Adrenal gland (tissue), 12 donors: Measurements from ENCODE around the gene CDKL2. TPM values are rescaled to one million over a fixed set of nuclear protein-coding genes. Genes with fewer than 3 reads are reported as not detected.
A peak's percentile ranks its signal among the peaks of the same experiment; 100 is the strongest.
"Not testable (repeated sequence)": the region's sequence is repeated elsewhere in the genome, so short reads cannot be mapped to it uniquely, and the experiment has no call there.

Experiments used
- DNase-seq, 7 donors: peaks; one replicate each; pipeline ENCODE4 v3.0.0-alpha.2; 2019 to 2020
- H3K27ac ChIP-seq, 5 donors: fragments of 200-600 bp; sonication (generic) in 4 of 5; 1 replicate in 3 of 5; 2 replicates in 2 of 5; pipeline versions ENCODE4 v1.5.1 to v1.8.0; 2016 to 2020; ENCODE audit warnings: mild to moderate bottlenecking in 1 of 5
- H3K27me3 ChIP-seq: fragments of 200-600 bp; 2 replicates; pipeline ENCODE4 v1.8.0; 2021
- H3K36me3 ChIP-seq, 2 donors: fragments of 200-600 bp; replicated peaks in 1 of 2; 1 replicate in 1 of 2; 2 replicates in 1 of 2; pipeline versions ENCODE4 v1.5.1 to v1.8.0; 2018 to 2022
- H3K4me1 ChIP-seq, 2 donors: fragments of 200-600 bp; replicated peaks in 1 of 2; 1 replicate in 1 of 2; 2 replicates in 1 of 2; pipeline versions ENCODE4 v1.5.1 to v1.8.0; 2018 to 2021
- H3K4me3 ChIP-seq, 4 donors: fragments of 200-600 bp; sonication (generic) in 3 of 4; one replicate each; pipeline ENCODE4 v1.5.1; 2016 to 2018
- H3K9me3 ChIP-seq, 3 donors: fragments of 200-600 bp; sonication (generic) in 1 of 3; replicated peaks in 1 of 3; 1 replicate in 2 of 3; 2 replicates in 1 of 3; pipeline versions ENCODE4 v1.5.1 to v1.8.0; 2016 to 2021
- CTCF ChIP-seq, 6 experiments: fragments of 450-650 bp in 4 of 6; fragments of 200-600 bp in 2 of 6; sonication (generic) in 1 of 6; IDR thresholded peaks; 1 replicate in 5 of 6; 2 replicates in 1 of 6; pipeline versions ENCODE4 v1.5.1 to v1.8.0; 2016 to 2021; ENCODE audit warnings: antibody characterized with exemption in 6 of 6, mild to moderate bottlenecking in 2 of 6, moderate library complexity in 1 of 6
- POLR2A ChIP-seq, 2 donors: fragments of 450-650 bp; IDR thresholded peaks; one replicate each; pipeline ENCODE4 v1.6.1; 2017; ENCODE audit warnings: antibody characterized with exemption in 2 of 2, mild to moderate bottlenecking in 2 of 2, moderate library complexity in 1 of 2
- whole genome bisulfite sequencing, 4 donors: extraction: QIAGEN DNeasy Blood & Tissue Kit in 2 of 4; methylation state at CpG; one replicate each; pipeline versions ENCODE4 v1.1.5 to v1.1.7; 2013 to 2017; 5-methylcytosine and 5-hydroxymethylcytosine counted together
- intact Hi-C, 2 donors: fragments of 100-400 bp; cut with DNase I; formaldehyde crosslinking; loops; one replicate each; pipeline versions ENCODE4 v1.14.1 to v1.15.0; 2022 to 2023
- polyA plus RNA-seq, 3 donors: library from polyadenylated mRNA; stranded (reverse); fragments of 200-250 nt in 2 of 3; fragments of 350-450 nt in 1 of 3; fragmentation: Illumina TruSeq in 1 of 3; extraction: RNeasy Lipid Tissue Mini Kit (QIAGEN cat#74804) in 1 of 3; gene quantifications; one replicate each; pipeline ENCODE4 v1.2.3, GENCODE V29; 2013 to 2014
- total RNA-seq, 9 donors: library from RNA; depleted of rRNA in 4 of 9; stranded (reverse); fragments of >200 nt in 4 of 9; fragments of 120-200 nt in 1 of 9; fragmentation: NEBNext Ultra II Directional in 1 of 9; extraction: Animal tissue kit (Norgen Biotek cat#: 25700) in 1 of 9; gene quantifications; one replicate each; pipeline versions ENCODE4 v1.1.0 to v1.2.4, GENCODE V29; 2013 to 2023
- donor health status: healthy with polysubstance abuse.
- donor health status: Bipolar disorder and iron deficiency.
- donor health status: DM: yes; HTN: yes; CAD: no.
- donor health status: DM: no; HTN: no; CAD: no.
- donor health status: DM: no; HTN: no; CAD: no.
- donor health status: DM: yes; HTN: yes; CAD: no.

CDKL2 gene
- total and polyA plus RNA-seq, 12 donors, result 0.13 to 1.8 (median 0.60) TPM

GRCh38 chr4:75544870-75545269, 85.5 kb downstream of the CDKL2 start:
- intact Hi-C loops, result no loop called here
- Histone ChIP-seq H3K36me3 (peaks cover 0 to 4% of the 10 kb centered on the region in 2 donors), H3K27ac (no peak overlapping the region), H3K4me3 (no peak overlapping the region), H3K4me1 (no peaks in the 10 kb centered on the region), H3K9me3 (no peaks in the 10 kb centered on the region), H3K27me3 (no peaks in the 10 kb centered on the region)
- no peak for DNase-seq
- 90 to 97% (median 95%) methylated on average over 3 of the region's 3 CpGs for WGBS, 4 donors
- TF ChIP-seq CTCF (IDR thresholded peaks at IDR 0.05), result no peak
- TF ChIP-seq POLR2A (IDR thresholded peaks at IDR 0.05), result no peak

- intact Hi-C loops, H3K36me3 ChIP-seq, H3K4me1 ChIP-seq, H3K27me3 ChIP-seq, H3K27ac ChIP-seq, H3K4me3 ChIP-seq, H3K9me3 ChIP-seq: not testable (repeated sequence)
- DNase-seq, result peak in 2 of 7 donors; percentile 4 to 28
- 87 to 91% (median 88%) methylated on average over 8 of the region's 8 CpGs for WGBS, 4 donors
These were observed 86.1 kb downstream of the CDKL2 start for GRCh38 chr4:75544220-75544619.

- intact Hi-C loops, result no loop called here
- peaks cover 0 to 4% of the 10 kb centered on the region in 2 donors for H3K36me3 ChIP-seq
- TF ChIP-seq POLR2A (IDR thresholded peaks at IDR 0.05), result no peak
- TF ChIP-seq CTCF (IDR thresholded peaks at IDR 0.05), result no peak
- no peak for DNase-seq
- H3K9me3 ChIP-seq, result no peaks in the 10 kb centered on the region
- no peaks in the 10 kb centered on the region for H3K27me3 ChIP-seq
- no peak overlapping the region for H3K27ac ChIP-seq
- no peaks in the 10 kb centered on the region for H3K4me1 ChIP-seq
- H3K4me3 ChIP-seq, result no peak overlapping the region
These were observed 87.5 kb downstream of the CDKL2 start for GRCh38 chr4:75542824-75543223.

- intact Hi-C loops, H3K36me3 ChIP-seq, H3K27me3 ChIP-seq, H3K27ac ChIP-seq, H3K9me3 ChIP-seq, DNase-seq, H3K4me3 ChIP-seq, H3K4me1 ChIP-seq: not testable (repeated sequence)
- 88 to 94% (median 91%) methylated on average over 6 of the region's 6 CpGs for WGBS, 4 donors
These were observed 93.0 kb downstream of the CDKL2 start for GRCh38 chr4:75537308-75537707.

- H3K36me3 ChIP-seq, intact Hi-C loops, H3K9me3 ChIP-seq, DNase-seq, H3K27me3 ChIP-seq, H3K4me1 ChIP-seq, H3K4me3 ChIP-seq, H3K27ac ChIP-seq: not testable (repeated sequence)
These were observed 96.4 kb downstream of the CDKL2 start for GRCh38 chr4:75533926-75534325.

- DNase-seq, intact Hi-C loops, H3K4me3 ChIP-seq, H3K4me1 ChIP-seq, H3K27ac ChIP-seq, H3K9me3 ChIP-seq, H3K27me3 ChIP-seq, H3K36me3 ChIP-seq: not testable (repeated sequence)
- WGBS, 4 donors, result 94 to 99% (median 95%) methylated on average over 4 of the region's 4 CpGs
These were observed 96.9 kb downstream of the CDKL2 start for GRCh38 chr4:75533339-75533887.

- DNase-seq, intact Hi-C loops, H3K4me1 ChIP-seq, H3K9me3 ChIP-seq, H3K27ac ChIP-seq, H3K27me3 ChIP-seq, H3K4me3 ChIP-seq: not testable (repeated sequence)
- WGBS, 4 donors, result 73 to 99% (median 96%) methylated on average over 7 of the region's 7 CpGs
- H3K36me3 ChIP-seq, result peaks cover 6 to 26% of the 10 kb centered on the region in 2 donors
These were observed 98.7 kb downstream of the CDKL2 start for GRCh38 chr4:75531536-75532143.
